GM18526 (cell line): ENCODE data around the gene COMT.

Source experiments
- POLR2A ChIP-seq: IDR thresholded peaks from 3 replicates; pipeline ENCODE4 v1.6.1; 2011; ENCODE audit not compliant: insufficient read length; ENCODE audit errors: extremely low read depth

Gene COMT

DNA sequence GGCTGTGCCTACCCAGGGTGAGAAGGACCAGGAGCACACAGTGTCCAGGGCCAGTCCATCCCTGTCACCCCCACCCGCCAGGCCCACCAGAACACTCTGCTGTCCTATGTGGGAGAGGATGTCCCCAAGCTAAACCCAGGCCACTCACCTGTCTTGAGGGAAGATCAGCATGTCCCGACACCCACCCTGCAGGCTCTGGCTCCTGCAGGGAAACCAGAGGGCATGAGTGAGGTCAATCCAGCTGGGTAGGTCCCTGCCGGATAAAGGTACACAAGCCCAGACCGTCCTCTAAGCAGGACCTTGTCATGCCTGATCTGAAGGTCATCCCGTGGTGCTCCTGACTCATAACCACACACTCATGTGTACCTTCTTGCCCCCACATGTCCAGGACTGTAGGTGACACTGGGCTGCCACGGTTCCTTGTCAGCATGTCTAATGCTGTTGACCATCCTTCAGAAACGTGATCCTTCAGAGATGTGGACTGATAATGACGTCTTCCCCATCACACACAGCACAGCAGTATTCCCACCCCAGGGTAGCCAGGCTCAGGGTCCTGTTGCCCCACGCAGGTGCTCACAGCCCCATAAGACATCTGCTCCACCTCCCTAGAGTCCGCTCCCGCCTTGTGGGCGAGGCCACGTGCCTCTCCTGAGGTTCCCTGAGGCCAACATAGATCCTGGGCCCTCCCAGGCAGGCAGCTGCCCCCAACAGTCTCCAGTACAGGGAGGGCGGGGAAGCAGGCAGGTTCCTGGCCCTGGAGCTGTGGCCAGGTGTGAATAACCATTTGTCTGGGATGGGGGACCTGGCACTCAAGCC is 68.9 kb downstream of the COMT start:
- TF ChIP-seq POLR2A = no peak

DNA sequence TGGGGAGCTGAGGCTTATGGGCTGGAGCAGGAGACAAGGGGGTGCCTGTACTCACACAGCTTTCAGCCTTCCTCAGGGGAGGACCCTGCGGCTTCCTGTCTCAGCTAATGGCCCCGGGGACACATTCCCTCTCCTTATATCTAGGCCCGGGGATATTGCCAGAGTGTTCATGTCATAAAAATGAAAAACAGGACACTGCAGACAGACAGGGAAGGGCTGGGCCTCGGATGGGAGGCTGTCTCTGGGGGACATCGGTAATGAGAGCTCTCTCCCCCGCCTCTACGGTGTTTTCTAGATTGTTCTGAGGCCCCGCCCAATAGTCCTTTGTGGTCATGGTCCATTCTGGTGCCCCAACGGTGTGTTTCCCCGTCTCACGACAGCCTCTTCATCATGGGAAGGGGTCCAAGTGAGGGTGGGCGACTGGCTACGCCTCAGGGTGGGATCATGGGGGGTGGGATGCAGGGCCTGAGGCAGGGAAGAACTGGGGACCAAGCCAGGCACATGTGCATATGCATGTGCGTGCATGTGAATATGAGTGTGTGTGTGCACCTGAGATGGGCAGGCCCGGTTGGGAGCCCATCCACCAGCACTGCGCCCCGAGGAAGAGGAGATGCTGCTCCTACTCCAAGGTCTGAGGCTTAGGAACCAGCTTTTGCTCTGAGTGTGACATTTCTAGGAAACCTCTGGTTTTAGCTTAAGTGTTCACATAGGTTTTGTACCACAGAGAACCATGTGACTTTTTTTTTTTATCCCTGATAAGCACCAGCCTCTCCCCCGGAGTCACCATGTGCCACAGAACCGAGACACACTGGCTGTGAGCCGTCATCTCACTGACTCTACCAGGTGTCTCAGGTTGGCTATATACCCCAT is 69.8 kb downstream of the COMT start:
- TF ChIP-seq POLR2A = no peak

DNA sequence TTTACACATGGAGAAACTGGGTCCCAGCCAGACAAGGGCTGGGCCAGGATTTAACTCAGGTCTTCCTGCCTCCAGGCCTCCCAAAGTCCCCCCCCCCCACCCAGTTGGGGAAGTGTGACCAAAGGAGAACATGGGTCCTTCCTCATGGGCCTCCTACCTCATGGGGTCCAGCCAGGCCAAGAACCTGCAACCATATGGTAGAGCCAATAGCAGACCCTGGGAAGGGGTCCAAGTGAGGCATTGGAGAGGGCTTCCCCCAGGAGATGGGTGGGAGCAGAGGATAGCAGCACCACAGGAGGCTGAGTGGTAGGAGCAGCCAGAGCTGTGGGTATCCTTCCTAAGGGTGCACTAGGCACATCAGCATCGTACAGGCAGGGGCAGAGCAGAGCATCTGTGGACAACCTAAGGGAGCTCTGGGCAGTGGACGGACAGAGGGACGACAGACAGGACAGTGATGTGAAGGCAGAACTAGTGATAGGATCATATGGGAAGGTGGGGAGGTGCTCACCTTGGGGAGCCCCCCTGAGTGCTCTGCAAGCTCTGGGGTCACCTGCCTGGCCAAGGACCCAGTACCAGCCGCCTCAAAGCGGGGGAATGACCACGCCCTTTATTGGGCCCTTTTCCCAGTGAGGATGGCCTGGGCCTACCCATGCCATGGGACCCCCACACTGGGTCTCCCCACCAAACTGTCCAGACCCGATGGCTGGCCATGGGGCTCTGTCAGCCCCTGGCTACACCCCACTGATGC is 70.6 kb downstream of the COMT start:
- no peak for TF ChIP-seq POLR2A

DNA sequence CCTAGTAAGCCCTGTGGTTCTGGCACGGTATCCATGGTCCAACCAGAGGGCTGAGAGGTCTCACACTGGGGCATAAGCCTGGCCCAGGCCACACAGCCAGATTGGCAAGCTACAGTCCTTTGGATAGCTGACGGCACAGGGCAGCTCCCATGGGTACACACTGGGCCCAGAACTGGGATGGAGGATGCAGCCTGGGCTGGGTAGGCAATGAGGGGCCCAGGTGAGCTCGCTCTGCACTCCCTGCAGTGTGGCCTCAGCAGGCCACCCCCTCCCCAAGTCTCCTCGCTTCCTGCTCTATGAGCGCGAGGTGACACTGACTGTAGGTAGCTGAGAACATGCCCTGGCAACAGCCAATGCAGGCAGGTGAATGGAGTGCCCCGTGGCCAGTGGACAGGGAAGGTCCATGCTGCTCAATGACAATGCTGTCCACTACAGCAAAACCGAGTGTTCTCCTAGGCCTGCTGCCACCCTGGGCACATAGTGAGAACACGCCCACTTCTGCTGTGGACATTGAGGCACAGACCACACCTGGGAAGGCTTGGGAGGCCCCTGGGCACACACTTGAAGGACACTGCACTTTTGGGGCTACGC is 71.3 kb downstream of the COMT start:
- TF ChIP-seq POLR2A = no peak

DNA sequence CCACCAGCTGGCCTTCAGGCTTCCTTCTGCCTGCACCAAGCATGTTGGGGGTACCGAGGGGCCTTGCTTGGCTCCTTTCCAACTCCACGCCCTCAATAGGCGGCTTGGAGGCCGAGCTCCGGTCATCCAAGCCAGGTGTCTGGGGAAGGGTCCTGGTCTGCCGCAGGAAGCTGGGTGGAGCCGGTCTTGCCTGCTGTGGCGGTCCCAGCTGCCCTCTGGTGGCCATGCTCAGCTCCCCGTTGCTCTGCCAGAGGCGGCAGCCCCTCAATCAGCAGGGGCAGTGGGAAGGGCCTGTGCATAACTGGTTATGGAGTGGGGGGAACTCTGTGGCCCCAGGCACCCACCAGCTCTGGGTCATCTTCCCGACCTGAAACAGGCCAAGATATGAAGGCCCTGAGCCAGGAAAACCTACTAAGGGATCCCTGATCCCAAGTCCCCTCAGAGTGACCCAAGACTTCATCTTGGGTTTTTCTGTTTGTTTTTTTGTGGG is 71.9 kb downstream of the COMT start:
- no peak for TF ChIP-seq POLR2A

DNA sequence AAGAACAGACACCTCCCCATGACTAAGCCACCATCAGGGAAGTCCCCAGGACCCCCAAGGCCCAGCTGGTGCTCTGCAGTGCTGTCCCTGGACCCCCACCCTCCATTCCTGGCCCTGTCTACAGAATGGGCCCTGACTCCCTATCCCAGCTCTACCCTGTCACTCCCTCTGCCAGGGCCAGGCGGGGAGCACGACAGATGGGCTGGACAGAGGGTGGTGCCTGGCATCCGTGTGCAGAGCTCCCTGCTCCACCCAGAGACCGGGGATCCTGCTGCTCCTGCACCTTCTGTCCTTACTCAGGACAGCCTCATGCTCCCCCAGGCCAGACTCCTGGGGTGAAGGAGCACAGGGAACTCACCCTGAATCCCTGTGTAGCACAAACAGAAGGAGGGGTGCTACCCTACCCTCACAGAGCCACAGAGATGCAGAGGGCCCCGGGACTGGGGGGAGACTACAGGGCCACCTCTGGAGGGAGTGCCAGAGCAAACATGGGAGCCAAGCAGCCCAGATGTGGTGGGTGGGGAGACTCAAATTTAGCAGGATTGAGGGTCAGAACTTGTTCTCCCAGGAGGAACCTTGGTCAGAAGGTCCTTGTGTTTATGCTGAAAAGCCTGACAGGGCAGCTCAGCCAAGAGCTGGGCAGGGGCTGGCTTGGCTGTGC is 73.1 kb downstream of the COMT start:
- no peak for TF ChIP-seq POLR2A

DNA sequence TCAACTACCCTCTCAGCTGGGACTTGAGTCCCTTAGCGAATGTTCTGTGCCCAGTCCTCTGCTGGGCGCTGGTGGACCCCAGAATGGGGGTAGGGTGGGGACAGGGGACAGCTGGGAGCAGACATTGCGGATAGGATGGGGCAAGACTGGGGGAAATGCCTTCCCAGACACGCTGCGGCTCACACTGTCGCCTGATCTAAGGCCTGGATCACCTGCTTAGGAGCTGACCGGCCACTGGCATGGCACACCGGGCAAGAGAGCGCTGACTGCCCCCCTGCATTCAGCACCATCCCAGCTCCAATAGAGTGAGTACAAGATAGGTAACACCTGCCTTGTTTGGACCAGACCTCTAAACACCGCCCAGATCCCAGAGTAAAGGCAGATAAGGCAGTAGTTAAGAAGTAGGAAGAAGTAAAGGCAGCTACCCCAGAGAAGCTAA is 73.6 kb downstream of the COMT start:
- no peak for TF ChIP-seq POLR2A

DNA sequence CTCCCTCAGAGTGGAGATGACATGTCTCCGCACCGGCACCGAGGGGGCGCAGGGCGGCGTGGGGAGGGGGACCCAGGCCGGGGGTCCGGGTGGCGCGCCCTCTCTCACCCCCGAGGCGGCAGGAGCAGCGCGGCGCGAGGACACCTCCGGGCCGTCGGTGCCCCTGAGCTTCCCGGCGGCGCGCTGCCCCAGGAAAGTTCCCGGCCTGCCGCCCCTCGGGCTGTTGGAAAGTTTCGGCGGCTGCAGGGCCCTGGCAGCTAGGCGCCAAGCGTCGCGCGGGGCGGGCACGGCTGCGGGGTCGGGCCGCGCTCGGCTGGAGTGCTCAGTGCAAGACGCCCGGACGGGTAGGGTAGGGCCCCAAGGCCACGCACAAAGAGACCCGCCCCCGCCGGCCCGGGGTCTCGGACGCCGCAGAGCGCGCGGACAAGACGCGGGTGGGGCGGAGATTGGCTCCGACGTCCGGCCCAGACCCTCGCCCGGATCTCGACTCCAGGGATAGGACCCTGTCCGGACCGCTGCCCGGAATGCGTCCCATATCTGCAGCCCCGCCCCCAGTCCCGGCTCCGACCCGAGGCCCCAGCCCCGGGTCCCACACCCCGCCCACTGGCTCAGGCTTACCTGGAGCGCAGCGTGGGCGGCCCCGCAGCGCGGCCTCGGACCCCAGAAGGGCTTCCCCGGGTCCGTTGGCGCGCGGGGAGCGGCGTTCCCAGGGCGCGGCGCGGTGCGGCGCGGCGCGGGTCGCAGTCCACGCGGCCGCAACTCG is 74.6 kb downstream of the COMT start:
- TF ChIP-seq POLR2A = no peak

DNA sequence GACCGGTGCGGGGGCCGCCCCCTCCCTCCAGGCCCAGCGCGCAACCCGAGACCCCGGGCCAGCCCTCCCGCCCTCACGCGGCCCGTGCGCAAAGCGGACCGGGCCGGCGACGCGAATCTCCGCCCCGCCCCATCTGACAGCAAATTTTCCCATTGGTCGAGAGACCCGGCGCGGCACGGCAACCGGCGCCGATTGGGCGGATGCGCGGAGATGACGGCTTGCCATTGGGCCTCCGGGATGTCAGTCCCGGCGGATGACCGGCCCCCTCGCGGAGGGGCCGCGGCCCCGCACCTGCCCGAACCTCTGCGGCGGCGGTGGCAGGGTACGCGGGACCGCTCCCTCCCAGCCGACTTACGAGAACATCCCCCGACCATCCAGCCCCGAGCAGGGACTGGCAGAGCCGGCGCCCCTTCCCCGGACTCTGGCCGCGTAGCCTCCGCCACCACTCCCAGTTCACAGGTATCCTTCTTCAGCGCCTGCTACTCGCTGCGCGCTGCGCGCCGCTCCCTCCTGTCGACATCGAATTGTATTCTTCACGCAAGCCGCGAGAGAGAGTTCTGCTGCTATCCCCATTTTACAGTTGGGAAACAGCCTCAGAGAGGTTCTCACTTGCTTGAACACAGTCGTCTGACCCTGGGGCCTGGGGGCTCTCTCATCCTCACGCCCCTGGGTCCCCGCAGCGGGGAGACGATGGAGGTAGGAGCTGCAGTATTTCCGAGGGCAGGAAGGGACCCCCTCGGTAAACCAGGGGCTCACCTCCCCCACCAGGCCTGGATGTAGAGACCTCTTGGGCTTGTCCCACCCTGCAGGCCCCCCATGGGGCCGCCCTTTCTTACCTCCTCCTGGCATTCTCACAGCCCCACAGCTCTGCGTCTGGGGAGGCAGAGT is 75.4 kb downstream of the COMT start, which contains the start of gene ARVCF:
Gene ARVCF (minus strand): TSS at position 90 of the 888 bp plus-strand sequence. CDS start 26,029 bp downstream, outside the sequence.
- TF ChIP-seq POLR2A = no peak

DNA sequence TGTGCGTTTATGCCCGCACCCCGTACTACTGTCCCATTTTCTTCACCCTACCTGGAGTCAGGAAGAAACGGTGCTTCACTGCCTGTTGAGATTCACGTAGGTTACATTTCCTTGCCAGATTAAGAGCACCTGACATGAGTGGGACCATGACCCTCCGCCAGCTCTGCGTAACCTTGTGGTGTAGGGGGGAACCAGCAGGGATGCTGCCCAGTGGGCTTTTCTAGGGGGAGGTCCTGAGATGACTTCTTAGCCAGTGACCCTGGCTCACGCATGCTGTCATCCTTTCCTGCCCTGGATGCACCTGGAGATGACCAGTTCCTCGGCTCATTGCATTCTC is 76.0 kb downstream of the COMT start:
- TF ChIP-seq POLR2A = no peak

DNA sequence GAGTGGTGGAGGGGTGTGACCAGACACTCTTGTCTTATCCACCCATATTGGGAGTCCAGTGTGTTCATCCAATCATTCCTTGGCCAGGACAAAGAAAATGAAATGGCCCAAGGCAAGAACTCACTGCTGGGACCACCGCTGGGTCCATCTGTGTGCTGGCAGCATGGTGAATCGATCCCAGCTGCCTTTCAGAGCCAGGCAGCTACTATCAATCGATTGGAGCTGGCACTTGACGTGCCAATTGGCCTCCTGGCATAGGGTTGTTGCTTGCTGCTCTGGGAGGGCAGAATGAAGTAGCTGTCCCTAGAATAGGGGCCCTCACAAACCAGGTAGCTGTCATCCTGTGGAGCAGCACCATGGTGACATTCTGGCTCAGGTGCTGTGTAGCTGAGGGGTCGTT is 76.4 kb downstream of the COMT start:
- no peak for TF ChIP-seq POLR2A
